ENCODE data around the gene ARRDC1. TPM values are rescaled to one million over a fixed set of nuclear protein-coding genes. Genes with fewer than 3 reads are reported as not detected.

Gene ARRDC1
- total and polyA plus RNA-seq, 9 of the 15 experiments (the other 6 are each of a cell fraction or from before 2014, with no cell fraction given) = 0.21 to 45.3 (median 18.6) TPM

DNA sequence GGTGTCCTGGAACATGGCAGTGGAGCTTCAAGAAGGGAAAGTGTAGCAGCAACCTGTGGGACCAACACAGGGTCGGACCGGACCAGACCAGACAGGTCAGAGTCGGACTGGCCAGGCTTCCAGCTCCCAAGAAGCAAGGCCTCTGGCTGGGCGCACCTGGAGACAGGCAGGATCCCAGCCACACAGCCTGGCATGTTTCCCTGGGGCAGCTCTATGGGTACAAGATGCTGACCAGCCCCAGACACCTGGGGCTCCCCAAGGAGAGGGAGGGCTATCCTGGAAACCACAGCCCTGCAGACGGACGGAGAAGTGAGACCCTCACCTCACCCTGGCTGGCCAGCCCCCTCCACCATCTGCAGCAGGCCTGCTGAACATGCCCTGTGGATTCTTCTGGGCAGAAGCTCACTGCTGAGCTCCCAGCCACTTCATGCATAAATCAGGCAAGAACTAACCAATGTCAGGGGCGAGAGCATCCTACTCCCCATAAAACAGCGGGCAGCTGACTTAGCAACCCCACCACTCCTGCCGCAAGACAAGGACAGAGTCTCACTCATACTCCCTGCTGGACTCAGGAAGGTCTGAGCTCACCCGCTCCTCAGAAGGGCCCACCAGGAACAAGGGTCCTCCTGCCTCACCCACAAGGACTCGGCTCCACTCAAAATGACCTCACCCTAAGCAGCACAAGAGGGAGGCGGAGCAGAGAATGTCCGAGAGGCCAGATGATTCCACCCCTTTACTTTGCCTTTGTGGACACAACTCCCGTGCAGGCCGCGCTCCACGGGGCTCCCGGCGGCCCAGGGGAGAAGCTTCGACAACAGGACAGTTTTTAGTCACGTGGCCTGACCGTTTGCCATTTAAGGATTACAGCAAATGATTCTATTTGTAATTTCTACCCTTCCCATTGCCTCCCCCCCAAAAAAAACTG lies 23.9 kb upstream of the ARRDC1 start:
- Histone ChIP-seq H3K4me1 (replicated peaks in 1 of 2; ENCODE audit: control insufficient read depth in 2 of 2, insufficient read depth in 2 of 2, low read length in 2 of 2) (peaks cover 11 to 54% of the 10 kb centered on the region in 2 experiments), H3K9me1 (ENCODE audit: control insufficient read depth, insufficient read depth, low read length) (peaks cover 8% of the 10 kb centered on the region), H3K4me2 (ENCODE audit: insufficient read depth, low read length) (no peak overlapping the region), H2AFZ (ENCODE audit: low read depth, low read length) (no peak overlapping the region), H3K9me3 (replicated peaks; ENCODE audit: control insufficient read depth, insufficient read depth, low read depth, low read length) (no peaks in the 10 kb centered on the region), H3K79me2 (ENCODE audit: control insufficient read depth, insufficient read depth, low read length) (peaks cover 21% of the 10 kb centered on the region), H3K4me3 (no peak overlapping the region), H3K36me3 (ENCODE audit: control insufficient read depth, insufficient read depth, low read length) (peaks cover 75% of the 10 kb centered on the region; the same call in 2 of the 3 replicates), H3K27ac (ENCODE audit: extremely low read depth, low read depth, low read length) (no peak overlapping the region), H4K20me1 (replicated peaks; ENCODE audit: control insufficient read depth, insufficient read depth, low read length) (peaks cover 4% of the 10 kb centered on the region; the same call in 1 of the 2 replicates), H3K27me3 (ENCODE audit: control insufficient read depth in 2 of 2, insufficient read depth in 2 of 2, low read length in 2 of 2) (no peaks in the 10 kb centered on the region), H3K9ac (ENCODE audit: insufficient read depth in 1 of 2, low read depth in 2 of 2, low read length in 2 of 2) (peak overlapping the region in 1 of 2 experiments; percentile 80; a peak in 2 of 4 replicates)
- ChIA-PET POLR2A (interaction anchor here (0.6 to 1.5 kb wide), 5 partner anchors 9 to 315 kb away, joined by 3 to 5 read pairs (median 4); partner anchors contain the start of gene ZMYND19), CTCF (ENCODE audit: low intra/inter-chr PET ratio) (no interaction called here)
- TF ChIP-seq NR2C1 (IDR thresholded peaks at IDR 0.05) = no peak
- no peak for TF ChIP-seq NR2C1 (tag; IDR thresholded peaks at IDR 0.05)
- no peak for TF ChIP-seq DIDO1 (tag; IDR thresholded peaks at IDR 0.05; ENCODE audit: low read depth)
- no peak for TF ChIP-seq ERF (CRISPR knock-in tag; IDR thresholded peaks at IDR 0.05)
- peak; percentile 23; the same call in 1 of the 2 replicates for TF ChIP-seq RBFOX2 (IDR thresholded peaks at IDR 0.05; ENCODE audit: low read depth, low read length)
- no peak for TF ChIP-seq SIN3A (IDR thresholded peaks at IDR 0.05; ENCODE audit: borderline replicate concordance in 2 of 2, control insufficient read depth in 1 of 2, low read depth in 2 of 2, low read length in 2 of 2)
- TF ChIP-seq ZC3H4 (CRISPR knock-in tag; IDR thresholded peaks at IDR 0.05; ENCODE audit: borderline replicate concordance) = no peak
- TF ChIP-seq, protein P1, sequence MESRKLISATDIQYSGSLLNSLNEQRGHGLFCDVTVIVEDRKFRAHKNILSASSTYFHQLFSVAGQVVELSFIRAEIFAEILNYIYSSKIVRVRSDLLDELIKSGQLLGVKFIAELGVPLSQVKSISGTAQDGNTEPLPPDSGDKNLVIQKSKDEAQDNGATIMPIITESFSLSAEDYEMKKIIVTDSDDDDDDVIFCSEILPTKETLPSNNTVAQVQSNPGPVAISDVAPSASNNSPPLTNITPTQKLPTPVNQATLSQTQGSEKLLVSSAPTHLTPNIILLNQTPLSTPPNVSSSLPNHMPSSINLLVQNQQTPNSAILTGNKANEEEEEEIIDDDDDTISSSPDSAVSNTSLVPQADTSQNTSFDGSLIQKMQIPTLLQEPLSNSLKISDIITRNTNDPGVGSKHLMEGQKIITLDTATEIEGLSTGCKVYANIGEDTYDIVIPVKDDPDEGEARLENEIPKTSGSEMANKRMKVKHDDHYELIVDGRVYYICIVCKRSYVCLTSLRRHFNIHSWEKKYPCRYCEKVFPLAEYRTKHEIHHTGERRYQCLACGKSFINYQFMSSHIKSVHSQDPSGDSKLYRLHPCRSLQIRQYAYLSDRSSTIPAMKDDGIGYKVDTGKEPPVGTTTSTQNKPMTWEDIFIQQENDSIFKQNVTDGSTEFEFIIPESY (CRISPR knock-in tag; IDR thresholded peaks at IDR 0.05) = peak; percentile 66
- no peak for TF ChIP-seq CBFB (CRISPR knock-in tag; IDR thresholded peaks at IDR 0.05)
- peak; percentile 11 for TF ChIP-seq RBM22 (IDR thresholded peaks at IDR 0.05; ENCODE audit: low read depth, low read length, poor library complexity, severe bottlenecking)
- no peak for TF ChIP-seq MIER1 (IDR thresholded peaks at IDR 0.05; ENCODE audit: low read depth)
- TF ChIP-seq, protein P2, sequence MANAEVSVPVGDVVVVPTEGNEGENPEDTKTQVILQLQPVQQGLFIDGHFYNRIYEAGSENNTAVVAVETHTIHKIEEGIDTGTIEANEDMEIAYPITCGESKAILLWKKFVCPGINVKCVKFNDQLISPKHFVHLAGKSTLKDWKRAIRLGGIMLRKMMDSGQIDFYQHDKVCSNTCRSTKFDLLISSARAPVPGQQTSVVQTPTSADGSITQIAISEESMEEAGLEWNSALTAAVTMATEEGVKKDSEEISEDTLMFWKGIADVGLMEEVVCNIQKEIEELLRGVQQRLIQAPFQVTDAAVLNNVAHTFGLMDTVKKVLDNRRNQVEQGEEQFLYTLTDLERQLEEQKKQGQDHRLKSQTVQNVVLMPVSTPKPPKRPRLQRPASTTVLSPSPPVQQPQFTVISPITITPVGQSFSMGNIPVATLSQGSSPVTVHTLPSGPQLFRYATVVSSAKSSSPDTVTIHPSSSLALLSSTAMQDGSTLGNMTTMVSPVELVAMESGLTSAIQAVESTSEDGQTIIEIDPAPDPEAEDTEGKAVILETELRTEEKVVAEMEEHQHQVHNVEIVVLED (CRISPR knock-in tag; IDR thresholded peaks at IDR 0.05) = no peak
- TF ChIP-seq TCF7L2 (IDR thresholded peaks at IDR 0.05; ENCODE audit: low read depth, low read length) = no peak
- no peak for TF ChIP-seq ZNF232 (CRISPR knock-in tag; IDR thresholded peaks at IDR 0.05)
- TF ChIP-seq ZNF282 (CRISPR knock-in tag; IDR thresholded peaks at IDR 0.05) = no peak
- 0 out of 2 replicates have a peak, but pooled peaks have one; percentile 24 for TF ChIP-seq THRAP3 (IDR thresholded peaks at IDR 0.05; ENCODE audit: borderline replicate concordance)
- TF ChIP-seq NEUROD1 (IDR thresholded peaks at IDR 0.05; ENCODE audit: borderline replicate concordance, low read depth, low read length, partially characterized antibody) = no peak
- WGBS (ENCODE audit: insufficient coverage, low coverage, missing lambda C conversion rate) = 85% methylated on average over 20 of the region's 22 CpGs
- in situ Hi-C loops (cut with MboI) (no loop called here), intact Hi-C loops (cut with micrococcal nuclease) (loop anchor here (10.0 kb wide), 1 partner anchor 93 kb away; no protein-coding TSS in a partner anchor)
- BruUV-seq (replicated peaks) = no TSS peak
- FAIRE-seq (no peak), DNase-seq (ENCODE audit: extremely low read depth in 1 of 4, low spot score in 3 of 4) (no peak), ATAC-seq (no peak)

Measured in K562 (cell line).